Liver (tissue), 9 donors: ENCODE results near the gene YEATS2. TPM values are rescaled to one million over a fixed set of nuclear protein-coding genes. Genes with fewer than 3 reads are reported as not detected.

ENCODE experiments used
- DNase-seq: peaks from one replicate; pipeline ENCODE4 v3.0.0-alpha.2; 2017; ENCODE audit warnings: low spot score
- H3K27ac ChIP-seq, 2 donors: one replicate each; pipeline ENCODE4 v1.7.0; 2013; ENCODE audit warnings: inconsistent platforms in 2 of 2, low read length in 2 of 2, control low read depth in 1 of 2, low read depth in 1 of 2, mild to moderate bottlenecking in 1 of 2
- H3K27me3 ChIP-seq, 4 donors: one replicate each; pipeline versions ENCODE4 v1.6.1 to v1.7.0; 2013; ENCODE audit warnings: low read length in 3 of 4, inconsistent platforms in 1 of 4, mild to moderate bottlenecking in 1 of 4, moderate library complexity in 1 of 4; ENCODE audit not compliant: control insufficient read depth in 4 of 4, insufficient read depth in 4 of 4
- H3K36me3 ChIP-seq, 4 donors: one replicate each; pipeline versions ENCODE4 v1.6.1 to v1.7.0; 2013; ENCODE audit warnings: low read length in 3 of 4, mild to moderate bottlenecking in 3 of 4, low read depth in 1 of 4, moderate library complexity in 1 of 4; ENCODE audit not compliant: control insufficient read depth in 4 of 4, insufficient read depth in 3 of 4
- H3K4me1 ChIP-seq, 4 donors: one replicate each; pipeline versions ENCODE4 v1.6.1 to v1.7.0; 2013; ENCODE audit warnings: low read length in 3 of 4, mild to moderate bottlenecking in 3 of 4, moderate library complexity in 1 of 4; ENCODE audit not compliant: control insufficient read depth in 4 of 4, insufficient read depth in 4 of 4
- H3K4me3 ChIP-seq, 3 donors: one replicate each; pipeline versions ENCODE4 v1.6.1 to v1.7.0; 2013; ENCODE audit warnings: low read length in 3 of 3, control low read depth in 1 of 3, low read depth in 1 of 3, mild to moderate bottlenecking in 1 of 3
- H3K9ac ChIP-seq, 2 donors: one replicate each; pipeline ENCODE4 v1.7.0; 2013; ENCODE audit warnings: low read length in 2 of 2, mild to moderate bottlenecking in 2 of 2, moderate library complexity in 2 of 2, control low read depth in 1 of 2, low read depth in 1 of 2
- H3K9me3 ChIP-seq, 4 donors: one replicate each; pipeline versions ENCODE4 v1.6.1 to v1.7.0; 2013; ENCODE audit warnings: low read length in 3 of 4; ENCODE audit not compliant: control insufficient read depth in 4 of 4
- CTCF ChIP-seq: fragments of 150-350 bp; IDR thresholded peaks from 2 replicates; pipeline ENCODE4 v1.5.1; 2017; ENCODE audit warnings: improper control_type of control experiment, low read depth, low read length; ENCODE audit not compliant: missing input control
- EGR1 ChIP-seq, 2 donors: IDR thresholded peaks; 2 replicates each; pipeline ENCODE4 v1.6.1; 2016 to 2018; ENCODE audit warnings: antibody characterized with exemption in 2 of 2, low read depth in 2 of 2
- FOXA1 ChIP-seq: IDR thresholded peaks from 2 replicates; pipeline ENCODE4 v1.6.1; 2016; ENCODE audit warnings: antibody characterized with exemption
- FOXA2 ChIP-seq: IDR thresholded peaks from 2 replicates; pipeline ENCODE4 v1.6.1; 2016; ENCODE audit warnings: antibody characterized with exemption
- GABPA ChIP-seq, 2 donors: IDR thresholded peaks in 1 of 2; conservative IDR thresholded peaks in 1 of 2; 2 replicates each; pipeline ENCODE4 v1.6.1; 2016; ENCODE audit warnings: antibody characterized with exemption in 2 of 2, mild to moderate bottlenecking in 1 of 2, moderate library complexity in 1 of 2
- HNF4A ChIP-seq, 2 donors: conservative IDR thresholded peaks; 2 replicates each; pipeline ENCODE4 v1.6.1; 2016; ENCODE audit warnings: antibody characterized with exemption in 2 of 2, mild to moderate bottlenecking in 2 of 2
- HNF4G ChIP-seq: IDR thresholded peaks from 2 replicates; pipeline ENCODE4 v1.6.1; 2016; ENCODE audit warnings: antibody characterized with exemption
- JUND ChIP-seq, 2 donors: IDR thresholded peaks; 2 replicates each; pipeline ENCODE4 v1.6.1; 2016; ENCODE audit warnings: antibody characterized with exemption in 2 of 2
- MAX ChIP-seq: IDR thresholded peaks from 2 replicates; pipeline ENCODE4 v1.6.1; 2016; ENCODE audit warnings: antibody characterized with exemption
- NR2F2 ChIP-seq: IDR thresholded peaks from 2 replicates; pipeline ENCODE4 v1.6.1; 2016; ENCODE audit warnings: antibody characterized with exemption
- RAD21 ChIP-seq, 2 donors: IDR thresholded peaks; 2 replicates each; pipeline ENCODE4 v1.6.1; 2016; ENCODE audit warnings: antibody characterized with exemption in 2 of 2, mild to moderate bottlenecking in 2 of 2
- REST ChIP-seq: IDR thresholded peaks from 2 replicates; pipeline ENCODE4 v1.6.1; 2016; ENCODE audit warnings: antibody characterized with exemption, mild to moderate bottlenecking
- RXRA ChIP-seq, 2 donors: IDR thresholded peaks; 2 replicates each; pipeline ENCODE4 v1.6.1; 2017 to 2018; ENCODE audit warnings: antibody characterized with exemption in 2 of 2, mild to moderate bottlenecking in 1 of 2
- TAF1 ChIP-seq: conservative IDR thresholded peaks from 2 replicates; pipeline ENCODE4 v1.6.1; 2016; ENCODE audit warnings: antibody characterized with exemption, mild to moderate bottlenecking
- ZBTB33 ChIP-seq: IDR thresholded peaks from 2 replicates; pipeline ENCODE4 v1.6.1; 2016; ENCODE audit warnings: antibody characterized with exemption
- WGBS: extraction: QIAGEN DNeasy Blood & Tissue Kit; methylation state at CpG from one replicate; pipeline ENCODE4 v1.1.7; 2013; 5-methylcytosine and 5-hydroxymethylcytosine counted together
- polyA plus RNA-seq, 2 donors: library from polyadenylated mRNA; stranded (reverse) in 1 of 2; unstranded in 1 of 2; fragments of 200-250 nt in 1 of 2; fragments of >200 nt in 1 of 2; fragmentation: Nextera tagmentation in 1 of 2; extraction: Ambion mirVana in 1 of 2; gene quantifications; one replicate each; pipeline versions ENCODE4 v1.2.1 to v1.2.3, GENCODE V29; 2013 to 2015
- total RNA-seq, 2 donors: library from RNA; depleted of rRNA; stranded (reverse); fragments of >200 nt; gene quantifications; one replicate each; pipeline ENCODE4 v1.2.3, GENCODE V29; 2014
- donor health status: healthy.
- donor health status: healthy.
- donor health status: healthy.
- donor health status: healthy.
- donor health status: healthy.

YEATS2 gene
- total and polyA plus RNA-seq, 4 donors: 1.5 to 9.4 (median 4.9) TPM

- Histone ChIP-seq H3K36me3 (peaks cover 6 to 46% (median 20%) of the 10 kb centered on the region in 4 donors), H3K4me1 (no peaks in the 10 kb centered on the region), H3K4me3 (no peak overlapping the region), H3K27ac (no peak overlapping the region), H3K27me3 (no peaks in the 10 kb centered on the region), H3K9ac (no peak overlapping the region), H3K9me3 (no peaks in the 10 kb centered on the region)
- no peak for DNase-seq
- 95% methylated on average over 5 of the region's 5 CpGs for WGBS
- TF ChIP-seq GABPA (IDR thresholded peaks at IDR 0.05 in 1 of 2, conservative IDR thresholded peaks at IDR 0.05 in 1 of 2): no peak
- TF ChIP-seq ZBTB33: no peak
- no peak for TF ChIP-seq JUND (IDR thresholded peaks at IDR 0.05)
- TF ChIP-seq MAX: no peak
- no peak for TF ChIP-seq NR2F2
- TF ChIP-seq HNF4A (conservative IDR thresholded peaks at IDR 0.05): no peak
- TF ChIP-seq RXRA (IDR thresholded peaks at IDR 0.05): no peak
- no peak for TF ChIP-seq HNF4G
- no peak for TF ChIP-seq REST
- no peak for TF ChIP-seq FOXA1
- no peak for TF ChIP-seq FOXA2
- no peak for TF ChIP-seq TAF1
- TF ChIP-seq RAD21 (IDR thresholded peaks at IDR 0.05): no peak
- TF ChIP-seq EGR1 (IDR thresholded peaks at IDR 0.05; ENCODE audit: low read depth in 2 of 2): no peak
These were observed 101.9 kb downstream of the YEATS2 start for GRCh38 chr3:183799461-183799860.

GRCh38 chr3:183800243-183800863, 102.8 kb downstream of the YEATS2 start:
- 95% methylated on average over 8 of the region's 8 CpGs for WGBS
- TF ChIP-seq RAD21 (IDR thresholded peaks at IDR 0.05) (no peak), CTCF (no peak), FOXA2 (no peak), FOXA1 (no peak)
- Histone ChIP-seq H3K9ac (no peak overlapping the region), H3K4me3 (no peak overlapping the region), H3K9me3 (no peaks in the 10 kb centered on the region), H3K4me1 (no peaks in the 10 kb centered on the region), H3K36me3 (peaks cover 6 to 46% (median 20%) of the 10 kb centered on the region in 4 donors), H3K27ac (no peak overlapping the region), H3K27me3 (no peaks in the 10 kb centered on the region)
- DNase-seq: no peak
